M059J (cell line): ENCODE measurements around the gene PGAP3. TPM values are rescaled to one million over a fixed set of nuclear protein-coding genes. Genes with fewer than 3 reads are reported as not detected.
"Not testable (repeated sequence)": the region's sequence is repeated elsewhere in the genome, so short reads cannot be mapped to it uniquely, and the experiment has no call there.

Experiments
- DNase-seq: peaks from one replicate; pipeline ENCODE4 v3.0.0-alpha.2; 2012; ENCODE audit warnings: low read depth
- total RNA-seq: library from RNA; depleted of rRNA; stranded (reverse); fragments of >200 nt; shearing (Covaris generic); gene quantifications from 2 replicates; pipeline ENCODE4 v1.2.3, GENCODE V29; 2014; rRNA removed

The PGAP3 gene, protein sequence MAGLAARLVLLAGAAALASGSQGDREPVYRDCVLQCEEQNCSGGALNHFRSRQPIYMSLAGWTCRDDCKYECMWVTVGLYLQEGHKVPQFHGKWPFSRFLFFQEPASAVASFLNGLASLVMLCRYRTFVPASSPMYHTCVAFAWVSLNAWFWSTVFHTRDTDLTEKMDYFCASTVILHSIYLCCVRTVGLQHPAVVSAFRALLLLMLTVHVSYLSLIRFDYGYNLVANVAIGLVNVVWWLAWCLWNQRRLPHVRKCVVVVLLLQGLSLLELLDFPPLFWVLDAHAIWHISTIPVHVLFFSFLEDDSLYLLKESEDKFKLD
- total RNA-seq = 9.2 and 13.0 TPM in 2 replicates

DNA sequence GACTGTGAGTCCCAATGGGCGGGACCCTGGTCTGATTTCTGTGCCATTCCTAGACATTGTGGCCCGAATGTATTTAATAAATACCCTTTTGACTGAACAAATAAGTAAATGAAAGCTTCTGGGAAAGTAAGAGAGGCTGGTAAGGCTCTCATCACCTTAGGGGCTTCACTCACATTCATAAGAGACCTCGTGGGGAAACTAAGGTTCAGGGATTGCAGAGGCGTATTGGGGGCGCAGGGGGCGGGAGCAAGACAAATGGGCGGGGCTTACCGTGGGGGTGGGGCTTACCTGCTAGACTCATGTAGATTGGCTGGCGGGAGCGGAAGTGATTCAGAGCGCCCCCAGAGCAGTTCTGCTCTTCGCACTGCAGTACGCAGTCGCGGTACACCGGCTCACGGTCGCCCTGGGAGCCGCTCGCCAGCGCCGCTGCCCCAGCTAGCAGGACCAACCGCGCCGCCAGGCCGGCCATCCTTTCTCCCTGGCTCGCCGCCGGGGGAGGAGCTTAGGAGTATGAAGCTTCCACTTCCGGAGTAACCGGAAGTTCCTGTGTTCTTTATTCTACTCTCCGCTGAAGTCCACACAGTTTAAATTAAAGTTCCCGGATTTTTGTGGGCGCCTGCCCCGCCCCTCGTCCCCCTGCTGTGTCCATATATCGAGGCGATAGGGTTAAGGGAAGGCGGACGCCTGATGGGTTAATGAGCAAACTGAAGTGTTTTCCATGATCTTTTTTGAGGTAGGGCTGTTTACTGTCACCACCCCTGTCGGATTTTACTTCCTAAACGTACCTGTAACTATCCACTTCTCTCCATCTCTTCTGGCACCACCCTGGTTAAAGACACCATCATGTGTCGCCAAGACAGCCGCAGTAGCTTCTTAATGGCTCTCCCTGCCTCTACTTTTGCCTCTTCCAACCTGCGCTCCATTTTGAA, at the start of gene PGAP3:
PGAP3 (minus strand) TSS at position 512 of the 929 bp plus-strand sequence; CDS start at position 469, 43 bp downstream.
- peak; percentile 89 for DNase-seq

DNA sequence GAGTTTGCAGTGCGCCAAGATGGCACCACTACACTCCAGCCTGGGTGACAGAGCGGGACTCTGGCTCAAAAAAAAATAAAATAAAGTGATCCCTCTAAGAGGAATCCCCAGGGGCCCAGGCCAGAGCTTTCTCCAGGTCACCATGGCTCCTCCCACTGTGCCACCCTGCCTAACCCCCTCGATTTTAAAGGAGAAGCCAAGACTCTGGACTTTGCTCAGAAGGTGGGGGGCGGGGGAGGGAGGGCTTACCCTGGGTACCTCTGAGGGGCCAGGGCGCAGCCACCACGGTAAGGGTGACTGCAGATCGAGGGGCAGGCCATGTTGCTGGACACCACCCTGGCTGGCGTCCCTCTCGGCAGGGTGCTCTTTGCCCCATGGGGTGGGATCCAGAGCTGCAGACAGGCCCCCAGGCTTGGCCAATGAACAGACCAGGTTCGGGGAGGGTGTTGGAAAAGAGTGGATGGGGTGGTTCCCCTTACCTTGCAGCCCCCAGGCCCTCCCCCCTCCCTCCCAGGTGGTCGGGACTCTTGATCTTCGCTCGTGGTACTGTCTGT, 49.4 kb upstream of the PGAP3 start:
- no peak for DNase-seq

DNA sequence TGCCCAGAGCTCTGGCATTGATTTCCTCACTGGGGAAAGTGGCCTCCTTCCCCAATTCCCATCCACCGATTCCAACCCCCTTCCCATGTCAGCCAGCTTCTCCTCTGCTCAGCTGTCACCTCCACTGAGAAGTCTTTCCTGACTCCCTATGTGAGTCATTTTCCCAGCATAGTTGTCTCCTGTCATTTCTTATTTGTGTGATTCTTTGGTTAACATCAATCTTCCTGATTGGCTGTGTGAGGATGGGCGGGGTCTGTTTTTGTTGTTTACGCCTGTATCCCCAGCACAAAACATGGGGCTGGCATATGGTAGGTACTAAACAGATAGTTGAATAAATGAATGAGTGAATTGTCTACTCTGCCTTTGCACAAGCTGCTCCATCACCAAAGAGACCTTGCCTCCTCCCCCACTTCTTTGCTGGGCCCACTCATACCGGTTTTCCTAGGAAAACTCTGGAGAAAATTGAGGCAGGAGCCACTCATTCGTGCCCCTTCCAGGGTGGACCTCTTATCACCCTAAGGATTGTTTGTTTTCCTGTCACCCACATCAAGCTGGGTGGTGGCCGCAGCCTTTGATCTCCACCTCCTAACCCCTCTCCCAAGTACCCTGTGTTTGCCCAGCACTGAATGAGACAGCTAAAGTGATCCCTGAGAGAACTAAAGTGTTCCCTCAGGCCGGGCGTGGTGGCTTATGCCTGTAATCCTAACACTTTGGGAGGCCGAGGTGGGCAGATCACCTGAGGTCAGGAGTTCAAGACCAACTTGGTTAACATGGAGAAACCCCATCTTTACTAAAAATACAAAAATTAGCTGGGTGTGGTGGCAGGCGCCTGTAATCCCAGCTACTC, 48.7 kb upstream of the PGAP3 start:
- peak; percentile 56 for DNase-seq

DNA sequence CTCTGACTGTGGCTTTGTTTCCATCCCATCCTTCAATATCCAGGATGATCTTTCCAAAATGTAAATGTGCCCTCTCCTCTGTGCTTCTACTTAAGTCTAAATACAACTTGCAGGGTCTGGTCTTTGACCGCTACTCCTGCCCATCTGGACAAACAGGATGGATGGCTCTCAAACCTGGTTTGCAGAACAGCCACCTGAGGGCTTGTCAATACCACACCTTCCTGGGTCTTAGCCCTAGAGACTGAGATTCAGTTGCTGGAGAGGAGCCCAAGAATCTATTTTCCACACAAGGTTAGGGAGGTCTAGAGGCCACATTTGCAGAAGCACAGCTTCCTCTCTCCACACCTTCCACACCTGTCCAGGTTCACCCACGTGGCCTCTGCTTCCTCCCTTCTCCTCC, 48.0 kb upstream of the PGAP3 start:
- no peak for DNase-seq

DNA sequence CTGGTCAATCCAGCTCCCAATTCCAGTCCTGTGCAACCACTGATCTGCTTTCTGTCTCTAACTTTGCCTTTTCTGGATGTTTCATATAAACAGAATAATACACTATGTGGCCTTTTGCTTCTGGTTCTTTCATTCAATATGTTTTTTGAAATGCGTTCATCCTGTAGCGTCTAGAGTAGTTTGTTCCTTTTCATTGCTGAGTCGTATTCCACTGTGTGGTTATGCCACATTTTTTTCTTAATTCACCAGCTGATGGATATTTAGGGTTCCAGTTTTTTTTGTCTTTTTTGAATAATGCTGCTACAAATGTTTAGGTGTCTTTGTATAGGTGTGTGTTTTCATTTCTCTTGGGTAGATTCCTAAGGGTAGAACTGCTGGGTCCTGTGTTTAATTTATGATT, 44.7 kb upstream of the PGAP3 start:
- no peak for DNase-seq

DNA sequence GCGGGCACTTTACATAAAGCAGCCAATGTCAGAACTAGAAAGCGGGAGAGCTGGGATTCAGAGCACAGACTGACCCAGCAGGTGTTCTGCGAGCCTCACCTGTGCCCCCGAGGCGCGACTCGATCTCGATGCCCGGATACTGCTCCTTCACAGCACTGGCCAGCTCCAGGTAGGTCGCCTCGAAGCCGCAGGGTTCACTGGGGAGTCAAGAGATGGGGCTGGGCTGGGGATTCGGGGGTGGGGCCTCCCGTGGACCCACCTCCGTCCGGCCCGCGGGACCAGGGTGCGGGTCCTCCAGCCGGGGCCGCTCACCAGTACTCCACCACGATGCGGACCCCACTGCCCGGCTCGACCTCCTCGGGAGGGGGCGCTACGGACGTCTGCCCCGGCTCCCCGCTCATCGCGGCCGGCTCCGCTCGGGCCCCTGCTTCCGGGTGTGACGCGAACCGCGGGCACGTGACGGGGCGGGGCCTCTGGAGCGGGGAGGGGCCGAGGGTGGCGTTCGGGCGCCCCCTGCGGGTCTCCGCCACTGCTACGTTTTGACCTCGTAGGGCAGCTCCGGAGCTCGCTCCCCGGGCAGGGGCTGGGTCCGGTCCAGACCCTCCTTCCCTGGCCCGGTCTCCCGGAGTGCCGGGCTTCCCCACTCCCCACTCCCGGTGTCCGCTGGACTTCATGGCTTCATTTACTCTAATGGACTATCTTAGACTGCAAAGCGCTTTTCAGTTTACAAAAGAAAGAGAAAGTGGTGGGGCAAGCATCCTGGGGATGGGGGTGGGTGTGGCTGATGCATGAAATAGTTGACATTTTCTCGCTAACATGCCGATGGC, 42.5 kb upstream of the PGAP3 start, which contains the start of gene MIEN1:
MIEN1 (minus strand) TSS at position 438 of the 827 bp plus-strand sequence; CDS start at position 401, 37 bp downstream.
- peak; percentile 72 for DNase-seq

DNA sequence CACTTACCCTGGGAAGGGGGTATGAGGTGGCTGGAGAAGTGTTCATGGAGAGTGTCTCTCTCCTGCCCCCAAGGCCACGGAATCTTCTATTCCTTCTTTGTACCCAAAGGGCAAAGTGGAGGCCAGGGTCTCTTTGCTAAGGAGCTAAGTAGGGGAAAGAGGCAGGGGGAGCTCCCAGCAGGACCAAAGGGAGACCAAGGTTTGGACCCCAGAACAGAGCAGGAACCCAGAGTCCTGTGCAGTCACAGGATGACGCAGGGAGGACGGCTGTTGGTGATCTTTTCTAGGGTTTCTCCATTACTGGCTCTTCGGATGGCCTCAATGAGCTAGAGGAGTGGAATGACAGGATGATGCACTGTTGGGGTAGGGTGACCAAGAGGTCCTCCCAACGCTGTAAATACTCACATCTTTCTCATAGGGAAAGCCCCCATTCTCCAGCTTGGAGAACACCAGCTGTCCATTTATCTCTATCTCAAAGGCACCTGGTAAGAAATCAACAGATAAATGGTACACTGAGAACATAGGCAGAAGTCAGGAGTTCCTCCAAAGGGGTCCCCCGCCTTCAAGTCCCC, 41.5 kb upstream of the PGAP3 start:
- no peak for DNase-seq

DNA sequence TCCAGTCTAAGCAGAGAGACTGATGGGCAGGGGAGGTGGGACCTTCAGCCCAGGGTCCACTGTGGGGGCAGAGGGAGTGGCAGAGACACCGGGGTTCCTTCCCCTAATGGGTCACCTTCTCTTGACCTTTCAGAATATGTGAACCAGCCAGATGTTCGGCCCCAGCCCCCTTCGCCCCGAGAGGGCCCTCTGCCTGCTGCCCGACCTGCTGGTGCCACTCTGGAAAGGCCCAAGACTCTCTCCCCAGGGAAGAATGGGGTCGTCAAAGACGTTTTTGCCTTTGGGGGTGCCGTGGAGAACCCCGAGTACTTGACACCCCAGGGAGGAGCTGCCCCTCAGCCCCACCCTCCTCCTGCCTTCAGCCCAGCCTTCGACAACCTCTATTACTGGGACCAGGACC, 39.7 kb upstream of the PGAP3 start:
- no peak for DNase-seq

DNA sequence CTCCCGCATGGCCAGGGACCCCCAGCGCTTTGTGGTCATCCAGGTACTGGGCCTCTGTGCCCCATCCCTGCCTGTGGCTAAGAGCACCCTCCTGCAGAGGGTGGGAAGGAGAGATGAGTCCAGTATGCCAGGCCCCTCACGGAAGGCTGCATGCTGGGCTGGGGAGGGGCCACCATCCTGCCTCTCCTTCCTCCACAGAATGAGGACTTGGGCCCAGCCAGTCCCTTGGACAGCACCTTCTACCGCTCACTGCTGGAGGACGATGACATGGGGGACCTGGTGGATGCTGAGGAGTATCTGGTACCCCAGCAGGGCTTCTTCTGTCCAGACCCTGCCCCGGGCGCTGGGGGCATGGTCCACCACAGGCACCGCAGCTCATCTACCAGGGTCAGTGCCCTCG, 38.8 kb upstream of the PGAP3 start:
- DNase-seq = no peak

DNA sequence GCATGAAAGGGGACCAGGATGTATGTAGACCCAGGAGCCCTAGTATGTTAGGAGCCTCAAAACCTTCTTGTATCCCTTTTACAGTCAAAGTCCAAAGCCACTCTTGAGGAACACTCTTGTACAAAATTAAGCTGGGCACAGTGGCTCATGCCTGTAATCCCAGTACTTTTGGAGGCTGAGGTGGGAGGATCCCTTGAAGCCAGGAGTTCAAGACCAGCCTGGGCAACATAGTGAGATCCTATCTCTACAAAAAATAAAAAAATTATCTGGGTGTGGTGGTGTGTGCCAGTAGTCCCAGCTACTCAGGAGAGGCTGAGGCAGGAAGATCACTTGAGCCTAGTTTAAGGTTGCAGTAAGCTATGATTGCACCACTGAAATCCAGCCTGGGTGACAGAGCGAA, 38.1 kb upstream of the PGAP3 start:
- not testable (repeated sequence) for DNase-seq

DNA sequence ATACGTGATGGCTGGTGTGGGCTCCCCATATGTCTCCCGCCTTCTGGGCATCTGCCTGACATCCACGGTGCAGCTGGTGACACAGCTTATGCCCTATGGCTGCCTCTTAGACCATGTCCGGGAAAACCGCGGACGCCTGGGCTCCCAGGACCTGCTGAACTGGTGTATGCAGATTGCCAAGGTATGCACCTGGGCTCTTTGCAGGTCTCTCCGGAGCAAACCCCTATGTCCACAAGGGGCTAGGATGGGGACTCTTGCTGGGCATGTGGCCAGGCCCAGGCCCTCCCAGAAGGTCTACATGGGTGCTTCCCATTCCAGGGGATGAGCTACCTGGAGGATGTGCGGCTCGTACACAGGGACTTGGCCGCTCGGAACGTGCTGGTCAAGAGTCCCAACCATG, 36.9 kb upstream of the PGAP3 start:
- no peak for DNase-seq

DNA sequence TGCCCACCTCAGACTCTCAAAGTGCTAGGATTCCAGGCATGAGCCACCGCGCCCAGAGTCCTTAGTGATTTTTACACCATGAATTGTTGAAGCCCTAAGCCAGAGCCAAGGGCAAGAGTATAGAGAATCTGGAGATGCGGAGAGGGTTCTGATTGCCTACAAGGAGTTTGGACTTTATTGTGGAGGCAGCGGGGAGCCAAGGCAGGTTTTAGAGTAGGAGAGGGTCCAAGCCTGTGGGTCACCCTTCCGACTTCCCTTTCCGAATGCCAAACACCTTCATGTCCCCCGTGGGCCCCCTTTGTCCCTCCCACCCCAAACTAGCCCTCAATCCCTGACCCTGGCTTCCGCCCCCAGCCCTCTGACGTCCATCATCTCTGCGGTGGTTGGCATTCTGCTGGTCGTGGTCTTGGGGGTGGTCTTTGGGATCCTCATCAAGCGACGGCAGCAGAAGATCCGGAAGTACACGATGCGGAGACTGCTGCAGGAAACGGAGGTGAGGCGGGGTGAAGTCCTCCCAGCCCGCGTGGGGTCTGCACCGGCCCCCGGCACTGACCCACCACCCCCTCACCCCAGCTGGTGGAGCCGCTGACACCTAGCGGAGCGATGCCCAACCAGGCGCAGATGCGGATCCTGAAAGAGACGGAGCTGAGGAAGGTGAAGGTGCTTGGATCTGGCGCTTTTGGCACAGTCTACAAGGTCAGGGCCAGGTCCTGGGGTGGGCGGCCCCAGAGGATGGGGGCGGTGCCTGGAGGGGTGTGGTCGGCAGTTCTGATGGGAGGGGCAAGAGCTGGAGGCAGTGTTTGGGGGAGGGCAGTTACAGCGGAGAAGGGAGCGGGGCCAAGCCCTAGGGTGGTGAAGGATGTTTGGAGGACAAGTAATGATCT, 35.4 kb upstream of the PGAP3 start:
- DNase-seq = no peak

DNA sequence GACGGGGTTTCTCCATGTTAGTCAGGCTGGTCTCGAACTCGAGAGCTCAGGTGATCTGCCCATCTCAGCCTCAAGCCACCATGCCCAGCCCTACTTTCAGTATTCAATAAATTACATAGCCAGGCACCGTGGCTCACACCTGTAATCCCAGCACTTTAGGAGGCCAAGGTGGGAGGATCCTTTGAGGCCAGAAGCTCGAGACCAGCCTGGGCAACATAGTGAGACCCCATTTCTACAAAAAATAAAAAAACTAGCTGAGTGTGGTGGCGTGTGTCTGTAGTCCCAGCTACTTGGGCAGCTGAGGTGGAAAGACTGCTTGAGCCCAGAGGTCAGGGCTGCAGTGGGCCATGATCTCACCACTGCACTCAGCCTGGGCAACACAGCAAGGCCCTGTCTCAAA, 34.2 kb upstream of the PGAP3 start:
- DNase-seq = no peak

DNA sequence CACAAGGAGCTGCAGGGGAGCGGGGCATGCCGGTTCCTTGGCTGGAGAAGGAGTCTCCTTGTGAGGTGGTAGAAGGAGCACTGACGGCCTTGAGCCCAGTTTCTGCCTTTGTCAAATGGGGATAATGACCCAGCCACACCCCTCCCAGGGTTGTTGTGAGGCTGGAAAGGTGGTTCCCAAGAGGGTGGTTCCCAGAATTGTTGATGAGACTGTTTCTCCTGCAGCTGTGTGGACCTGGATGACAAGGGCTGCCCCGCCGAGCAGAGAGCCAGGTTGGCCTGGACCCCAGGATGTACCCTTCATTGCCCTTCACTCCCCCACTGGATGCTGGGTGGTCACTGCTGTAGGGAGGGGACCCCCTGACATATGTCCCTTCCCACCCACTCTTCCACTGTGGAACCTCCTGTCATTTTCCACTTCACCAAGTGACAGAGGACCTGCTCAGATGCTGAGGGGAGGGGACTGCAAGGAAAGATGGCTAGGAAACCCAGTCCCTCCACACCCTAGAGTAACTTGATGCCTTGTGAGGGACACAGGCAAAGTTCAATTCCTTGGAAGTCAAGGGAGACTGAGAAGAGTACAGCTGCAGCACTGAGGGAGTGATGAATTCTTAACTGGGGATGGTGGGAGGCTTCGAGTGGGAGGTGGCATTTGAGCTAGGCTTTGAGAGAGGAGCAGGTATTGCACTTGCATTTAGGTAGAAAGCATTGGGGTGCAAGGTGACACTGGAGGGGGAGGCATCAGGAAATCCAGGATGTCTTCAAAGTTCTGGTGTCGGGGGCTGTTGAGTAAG, 31.9 kb upstream of the PGAP3 start:
- DNase-seq = no peak

DNA sequence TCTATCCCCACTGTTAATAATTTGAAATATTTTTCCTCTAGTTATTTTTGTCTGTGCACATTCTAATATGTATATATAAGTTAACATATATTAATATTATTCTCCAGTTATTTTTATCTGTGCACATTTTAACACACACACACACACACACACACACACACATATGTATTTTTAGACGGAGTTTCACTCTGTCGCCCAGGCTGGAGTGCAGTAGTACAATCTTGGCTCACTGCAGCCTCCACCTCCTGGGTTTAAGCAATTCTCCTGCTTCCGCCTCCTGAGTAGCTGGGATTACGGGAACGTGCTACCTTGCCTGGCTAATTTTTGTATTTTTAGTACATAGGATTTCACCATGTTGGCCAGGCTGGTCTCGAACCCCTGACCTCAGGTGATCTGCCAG, 29.8 kb upstream of the PGAP3 start:
- DNase-seq = no peak

DNA sequence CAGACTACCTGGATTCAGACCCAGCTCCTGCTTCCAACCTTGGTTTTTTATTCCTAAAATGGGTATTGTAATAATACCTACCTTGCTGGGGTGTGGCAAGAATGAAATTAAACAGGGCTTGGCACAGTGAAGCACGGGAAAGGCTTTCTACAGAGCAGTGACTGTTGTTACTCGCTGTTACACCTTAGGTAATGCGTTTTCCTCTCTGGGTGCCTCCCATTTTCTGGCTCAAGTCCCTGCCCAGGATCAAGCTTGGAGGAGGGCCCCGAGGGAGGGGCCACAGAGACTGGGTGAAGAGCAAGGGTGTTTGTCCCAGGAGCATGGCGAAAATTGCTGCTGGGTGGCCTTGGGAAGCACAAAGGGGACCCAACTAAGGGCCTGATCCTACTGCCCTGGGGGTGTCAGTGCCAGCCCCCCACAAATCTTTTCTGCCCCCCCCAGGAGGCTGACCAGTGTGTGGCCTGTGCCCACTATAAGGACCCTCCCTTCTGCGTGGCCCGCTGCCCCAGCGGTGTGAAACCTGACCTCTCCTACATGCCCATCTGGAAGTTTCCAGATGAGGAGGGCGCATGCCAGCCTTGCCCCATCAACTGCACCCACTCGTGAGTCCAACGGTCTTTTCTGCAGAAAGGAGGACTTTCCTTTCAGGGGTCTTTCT, 29.2 kb upstream of the PGAP3 start:
- DNase-seq = no peak

DNA sequence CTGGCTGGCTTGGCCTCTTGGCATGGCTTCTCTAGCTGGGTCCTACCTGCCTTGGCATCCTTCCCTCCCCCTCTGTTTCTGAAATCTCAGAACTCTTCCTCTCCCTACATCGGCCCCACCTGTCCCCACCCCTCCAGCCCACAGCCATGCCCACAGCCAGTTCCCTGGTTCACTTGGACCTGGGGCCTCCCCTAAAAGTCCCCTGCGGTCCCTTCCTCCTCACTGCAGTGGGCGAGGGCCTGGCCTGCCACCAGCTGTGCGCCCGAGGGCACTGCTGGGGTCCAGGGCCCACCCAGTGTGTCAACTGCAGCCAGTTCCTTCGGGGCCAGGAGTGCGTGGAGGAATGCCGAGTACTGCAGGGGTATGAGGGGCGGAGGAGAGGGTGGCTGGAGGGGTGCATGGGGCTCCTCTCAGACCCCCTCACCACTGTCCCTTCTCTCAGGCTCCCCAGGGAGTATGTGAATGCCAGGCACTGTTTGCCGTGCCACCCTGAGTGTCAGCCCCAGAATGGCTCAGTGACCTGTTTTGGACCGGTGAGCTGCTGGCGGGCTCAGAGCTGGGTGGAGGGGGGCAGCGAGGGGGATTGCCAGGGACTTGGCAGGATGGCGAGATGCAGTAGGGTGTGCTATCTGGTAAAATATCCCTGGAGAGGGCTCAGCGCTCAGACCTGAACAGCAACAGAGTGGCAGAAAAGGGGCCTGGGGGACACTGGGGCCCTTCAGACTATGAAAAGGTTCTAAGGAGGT, 28.4 kb upstream of the PGAP3 start:
- no peak for DNase-seq
